Measurements from ENCODE around the gene IQCN.

DNA sequence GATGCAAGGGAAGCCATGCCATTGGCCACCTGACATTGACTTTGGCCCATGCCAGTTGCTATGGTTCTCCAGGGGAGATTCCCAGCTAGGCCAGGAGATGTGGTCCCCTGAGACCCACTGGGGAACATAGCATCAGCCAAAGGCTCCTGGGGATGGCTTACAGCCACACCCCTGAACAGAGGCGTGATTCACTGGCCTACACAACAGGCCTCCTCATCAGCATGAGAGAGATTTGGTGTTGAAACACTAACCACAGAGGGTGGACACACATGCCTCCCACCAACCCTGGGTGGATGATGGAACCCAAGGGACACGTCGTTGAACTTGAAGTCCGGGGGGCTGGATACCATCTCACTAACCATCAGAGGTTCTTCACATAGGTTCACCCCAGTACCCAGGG lies 14.4 kb downstream of the IQCN start:
- TF ChIP-seq CTCF (IDR thresholded peaks at IDR 0.05; ENCODE audit: low read depth, low read length, poor library complexity, severe bottlenecking) (no peak), EZH2phosphoT487 (IDR thresholded peaks at IDR 0.05; ENCODE audit: borderline replicate concordance, low read length) (no peak)
